T-cell (primary cell): Measurements from ENCODE around the gene LMBRD1. TPM values are rescaled to one million over a fixed set of nuclear protein-coding genes. Genes with fewer than 3 reads are reported as not detected.
A peak's percentile ranks its signal among the peaks of the same experiment; 100 is the strongest.

Experiments used
- ATAC-seq, 4 experiments: fragments of 200-7000 bp in 3 of 4; fragments of 150-1000 bp in 1 of 4; cut with Tn5 transposase; replicated peaks in 1 of 4; 1 replicate in 3 of 4; 2 replicates in 1 of 4; pipeline ENCODE4 v1.10.0; 2021; ENCODE audit warnings: moderate library complexity in 3 of 4, mild to moderate bottlenecking in 2 of 4, moderate number of reproducible peaks in 1 of 4
- CTCF ChIA-PET, 2 donors: fragments of 300-600 bp; sonication (Branson Sonifier 250); formaldehyde crosslinking; loops; one replicate each; lab custom pipeline; 2022; ENCODE audit warnings: antibody characterized with exemption in 2 of 2; lab: Charles Lee
- POLR2A ChIA-PET, 2 donors: fragments of 300-600 bp; sonication (Branson Sonifier 250); formaldehyde crosslinking; loops; one replicate each; lab custom pipeline; 2022; ENCODE audit warnings: antibody characterized with exemption in 2 of 2; lab: Charles Lee
- DNase-seq, 35 experiments: peaks; one replicate each; pipeline versions ENCODE4 v3.0.0 to v3.0.0-alpha.2; 2013 to 2023
- H3K27ac ChIP-seq: one replicate; pipeline ENCODE4 v1.5.1; 2013; ENCODE audit warnings: low read length
- H3K27me3 ChIP-seq, 2 experiments: replicated peaks in 1 of 2; 1 replicate in 1 of 2; 2 replicates in 1 of 2; pipeline versions ENCODE4 v1.6.1 to v1.7.0; 2013; ENCODE audit warnings: low read length in 1 of 2, mixed read lengths in 1 of 2; ENCODE audit not compliant: control insufficient read depth in 2 of 2, insufficient read depth in 2 of 2; ENCODE audit errors: extremely low read depth in 1 of 2
- H3K36me3 ChIP-seq, 2 donors: 1 replicate in 1 of 2; 2 replicates in 1 of 2; pipeline versions ENCODE4 v1.6.1 to v1.7.0; 2013; ENCODE audit warnings: low read length in 1 of 2; ENCODE audit not compliant: control insufficient read depth in 2 of 2, insufficient read depth in 1 of 2; ENCODE audit errors: extremely low read depth in 1 of 2
- H3K4me1 ChIP-seq, 2 experiments: 1 replicate in 1 of 2; 2 replicates in 1 of 2; pipeline versions ENCODE4 v1.6.1 to v1.7.0; 2013; ENCODE audit warnings: low read length in 2 of 2, mixed read lengths in 1 of 2; ENCODE audit not compliant: insufficient read depth in 2 of 2, control insufficient read depth in 1 of 2; ENCODE audit errors: extremely low read depth in 1 of 2
- H3K4me3 ChIP-seq, 2 donors: 1 replicate in 1 of 2; 2 replicates in 1 of 2; pipeline versions ENCODE4 v1.5.1 to v1.7.0; 2013; ENCODE audit warnings: mild to moderate bottlenecking in 2 of 2, low read length in 1 of 2, moderate library complexity in 1 of 2; ENCODE audit not compliant: control insufficient read depth in 1 of 2; ENCODE audit errors: extremely low read depth in 1 of 2
- H3K9me3 ChIP-seq: 2 replicates; pipeline ENCODE4 v1.7.0; 2013
- H3K27ac Mint-ChIP-seq, 2 donors: one replicate each; pipeline ENCODE4 v1.8.0; 2020 to 2021; ENCODE audit warnings: mild to moderate bottlenecking in 2 of 2, mixed read lengths in 2 of 2
- H3K27me3 Mint-ChIP-seq, 2 donors: one replicate each; pipeline ENCODE4 v1.8.0; 2021 to 2022; ENCODE audit warnings: mixed read lengths in 2 of 2
- H3K36me3 Mint-ChIP-seq: one replicate; pipeline ENCODE4 v1.8.0; 2021; ENCODE audit warnings: mixed read lengths
- H3K4me1 Mint-ChIP-seq, 3 donors: one replicate each; pipeline ENCODE4 v1.8.0; 2020 to 2022; ENCODE audit warnings: mixed read lengths in 3 of 3, mild to moderate bottlenecking in 1 of 3
- H3K4me3 Mint-ChIP-seq, 3 donors: one replicate each; pipeline ENCODE4 v1.8.0; 2020 to 2022; ENCODE audit warnings: mild to moderate bottlenecking in 3 of 3, mixed read lengths in 3 of 3, moderate library complexity in 3 of 3
- H3K9me3 Mint-ChIP-seq, 3 donors: one replicate each; pipeline ENCODE4 v1.8.0; 2020 to 2022; ENCODE audit warnings: mixed read lengths in 3 of 3
- WGBS: methylation state at CpG from one replicate; pipeline ENCODE4 v1.1.5; 2013; ENCODE audit warnings: missing lambda C conversion rate; ENCODE audit not compliant: insufficient coverage; 5-methylcytosine and 5-hydroxymethylcytosine counted together
- total RNA-seq, 35 experiments: library from RNA in 6 of 35; stranded (reverse) in 6 of 35; fragments of 120-200 nt in 1 of 35; gene quantifications; one replicate each; pipeline versions ENCODE4 v1.2.1 to v1.2.4 and lab custom pipeline; 2013 to 2026

LMBRD1 gene
- total RNA-seq, 5 donors from 2014 or later (not counting 1 experiment from before 2014, with no cell fraction given), result 37.1 to 41.5 (median 37.7) TPM

DNA sequence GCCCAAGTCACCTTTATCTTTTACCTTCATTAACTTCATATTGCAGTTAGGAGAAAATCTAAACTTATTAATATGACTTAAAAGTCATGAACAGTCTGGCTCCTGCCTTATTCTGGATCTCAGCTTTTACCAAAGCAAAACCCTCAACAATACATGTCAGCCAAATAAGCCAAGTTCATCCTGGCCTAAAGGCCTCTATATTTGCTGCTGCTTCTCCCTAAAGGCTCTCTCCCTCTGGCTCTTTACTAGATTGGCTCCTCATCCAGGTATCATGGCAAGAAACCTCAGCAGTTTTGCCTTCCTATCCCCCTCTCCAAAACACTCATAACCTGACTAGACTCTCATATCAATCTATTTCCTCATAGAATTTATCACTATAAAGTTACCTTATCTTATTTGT, 11.1 kb downstream of the LMBRD1 start:
- Histone ChIP-seq H3K27me3 (no peaks in the 10 kb centered on the region), H3K9me3 (no peaks in the 10 kb centered on the region), H3K36me3 (peaks cover 0 to 24% of the 10 kb centered on the region in 2 donors), H3K4me1 (no peaks in the 10 kb centered on the region), H3K4me3 (no peak overlapping the region), H3K27ac (no peak overlapping the region)
- peaks cover 33% of the 10 kb centered on the region for H3K36me3 Mint-ChIP-seq
- no peaks in the 10 kb centered on the region for H3K9me3 Mint-ChIP-seq
- ATAC-seq, result no peak
- DNase-seq, result no peak
- ChIA-PET POLR2A (interaction anchor here in 1 of 2 donors (1.2 kb wide), 1 partner anchor 10 kb away, joined by 5 read pairs; no protein-coding TSS in a partner anchor), CTCF (interaction anchor here in 1 of 2 donors (0.6 kb wide), 1 partner anchor 50 kb away, joined by 4 read pairs; no protein-coding TSS in a partner anchor)
- no peaks in the 10 kb centered on the region for H3K27me3 Mint-ChIP-seq
- H3K4me3 Mint-ChIP-seq, result no peak overlapping the region
- H3K4me1 Mint-ChIP-seq, result peaks cover 35 to 70% (median 62%) of the 10 kb centered on the region in 3 donors
- no peak overlapping the region for H3K27ac Mint-ChIP-seq

DNA sequence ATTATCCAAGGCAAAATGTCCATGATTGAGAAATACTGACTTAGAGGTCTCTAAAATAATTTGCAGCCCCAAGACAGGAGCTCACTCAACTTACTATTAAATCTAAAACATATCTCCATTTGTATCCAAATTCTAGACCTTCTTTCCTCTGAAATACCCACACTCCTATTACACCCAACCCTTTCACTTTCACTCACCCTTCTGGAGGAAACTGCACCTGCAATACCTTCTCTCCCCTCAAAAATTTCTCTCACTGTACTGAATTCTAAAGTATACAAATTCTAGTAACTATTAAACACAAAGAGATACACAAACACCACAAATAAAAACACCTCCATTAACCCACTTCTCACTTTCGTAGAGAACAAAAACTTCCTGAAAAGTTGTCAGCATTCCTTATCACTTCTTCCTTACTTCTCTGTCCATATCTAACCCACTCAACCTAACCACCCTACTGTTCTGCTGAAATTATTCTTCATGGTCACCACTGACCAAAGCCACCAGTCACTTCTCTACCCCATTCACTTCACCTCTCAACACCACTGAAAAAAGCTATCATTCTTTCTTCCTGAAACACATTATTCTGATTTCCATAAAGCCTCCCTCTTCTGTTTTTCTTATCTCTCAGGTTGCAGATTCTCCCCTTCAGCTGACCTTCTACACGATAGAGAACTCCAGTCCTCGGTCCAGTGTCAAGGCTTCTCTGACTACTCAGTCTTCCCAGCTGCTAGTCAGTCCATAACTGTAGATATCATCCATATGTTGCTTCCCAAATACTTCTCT, 12.0 kb downstream of the LMBRD1 start:
- DNase-seq, result no peak
- no peak overlapping the region for H3K27ac ChIP-seq
- H3K4me1 Mint-ChIP-seq, result peaks cover 41 to 69% (median 59%) of the 10 kb centered on the region in 3 donors
- ATAC-seq, result peak in 1 of 4 experiments; percentile 72
- peak overlapping the region in 1 of 2 donors; percentile 27 for H3K27ac Mint-ChIP-seq
- no peaks in the 10 kb centered on the region for H3K9me3 Mint-ChIP-seq
- no peaks in the 10 kb centered on the region for H3K9me3 ChIP-seq
- 78% methylated on average over 3 of the region's 3 CpGs for WGBS
- no peak overlapping the region for H3K4me3 ChIP-seq
- H3K4me3 Mint-ChIP-seq, result peak overlapping the region in 1 of 3 donors; percentile 0
- peaks cover 0 to 26% of the 10 kb centered on the region in 2 donors for H3K36me3 ChIP-seq
- peaks cover 33% of the 10 kb centered on the region for H3K36me3 Mint-ChIP-seq
- ChIA-PET POLR2A (no interaction called here), CTCF (interaction anchor here in 1 of 2 donors (0.6 kb wide), 1 partner anchor 49 kb away, joined by 4 read pairs; no protein-coding TSS in a partner anchor)
- H3K27me3 ChIP-seq, result no peaks in the 10 kb centered on the region
- H3K27me3 Mint-ChIP-seq, result no peaks in the 10 kb centered on the region
- no peaks in the 10 kb centered on the region for H3K4me1 ChIP-seq

DNA sequence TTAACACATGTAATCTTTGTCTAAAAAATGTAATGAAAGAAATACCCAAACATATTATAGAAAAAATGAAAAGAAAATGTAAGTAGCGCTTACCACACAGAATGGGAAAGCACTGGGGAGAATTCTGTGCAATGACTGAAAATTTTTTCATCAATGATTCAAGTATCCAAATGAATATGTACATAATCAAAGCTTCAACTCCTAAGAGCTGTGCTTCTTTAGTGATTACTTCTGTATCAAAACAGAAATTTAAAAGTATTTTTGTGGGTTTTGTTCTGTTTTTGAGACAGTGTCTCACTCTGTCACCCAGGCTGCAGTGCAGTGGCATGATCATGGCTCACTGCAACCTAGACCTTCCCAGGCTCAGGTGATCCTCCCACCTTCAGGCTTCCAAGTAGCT, 13.7 kb downstream of the LMBRD1 start:
- no peaks in the 10 kb centered on the region for H3K4me1 ChIP-seq
- no peaks in the 10 kb centered on the region for H3K9me3 ChIP-seq
- H3K27ac ChIP-seq, result no peak overlapping the region
- no peak for ATAC-seq
- no peak overlapping the region for H3K27ac Mint-ChIP-seq
- WGBS, result no CpG with 5 or more reads among the region's 1 CpG
- H3K27me3 Mint-ChIP-seq, result no peaks in the 10 kb centered on the region
- H3K9me3 Mint-ChIP-seq, result no peaks in the 10 kb centered on the region
- CTCF ChIA-PET, result interaction anchor here in 1 of 2 donors (0.6 kb wide), 1 partner anchor 10 kb away, joined by 3 read pairs; no protein-coding TSS in a partner anchor
- POLR2A ChIA-PET, result no interaction called here
- H3K27me3 ChIP-seq, result no peaks in the 10 kb centered on the region
- DNase-seq, result no peak
- peaks cover 33% of the 10 kb centered on the region for H3K36me3 Mint-ChIP-seq
- peaks cover 0 to 21% of the 10 kb centered on the region in 2 donors for H3K36me3 ChIP-seq
- no peak overlapping the region for H3K4me3 ChIP-seq
- H3K4me3 Mint-ChIP-seq, result no peak overlapping the region
- peaks cover 41 to 63% (median 54%) of the 10 kb centered on the region in 3 donors for H3K4me1 Mint-ChIP-seq

DNA sequence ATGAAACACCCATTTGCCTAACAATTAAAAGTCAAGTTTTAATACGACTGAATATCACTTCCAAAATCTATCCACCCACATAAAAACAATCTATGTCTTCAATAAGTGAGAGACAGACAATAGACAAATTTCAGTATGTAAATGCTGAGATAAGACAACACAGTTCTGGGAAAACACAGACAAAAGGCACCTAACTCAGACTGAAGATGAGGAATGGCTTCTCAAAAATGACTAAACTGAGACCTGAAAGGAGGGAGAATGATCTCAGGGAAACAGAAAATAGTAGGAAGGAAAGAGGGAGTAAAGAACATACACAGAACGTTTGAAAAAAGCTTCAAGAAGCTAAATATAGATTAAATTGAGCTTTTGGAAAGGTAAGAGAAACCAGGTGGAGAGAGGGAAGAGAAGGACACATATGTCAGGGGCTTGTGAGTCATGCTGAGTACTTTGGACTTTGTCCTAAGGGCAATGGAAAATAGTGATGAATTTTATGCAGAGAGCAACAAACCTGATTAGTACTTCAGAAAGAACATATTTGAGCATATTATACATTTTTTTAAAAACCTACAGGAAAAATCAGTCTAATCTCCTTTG, 16.1 kb downstream of the LMBRD1 start:
- ChIA-PET POLR2A (interaction anchor here (1.3 kb wide), 2 partner anchors 8 to 15 kb away, joined by 5 to 6 read pairs; no protein-coding TSS in a partner anchor), CTCF (interaction anchor here in 1 of 2 donors (0.5 kb wide), 2 partner anchors 16 to 27 kb away, joined by 3 to 5 read pairs; partner anchors contain the start of gene LMBRD1)
- H3K27me3 Mint-ChIP-seq, result no peaks in the 10 kb centered on the region
- no peaks in the 10 kb centered on the region for H3K9me3 Mint-ChIP-seq
- H3K27ac ChIP-seq, result no peak overlapping the region
- ATAC-seq (no peak), DNase-seq (no peak)
- H3K4me3 ChIP-seq, result no peak overlapping the region
- H3K4me3 Mint-ChIP-seq, result no peak overlapping the region
- no peaks in the 10 kb centered on the region for H3K27me3 ChIP-seq
- no peaks in the 10 kb centered on the region for H3K9me3 ChIP-seq
- no peaks in the 10 kb centered on the region for H3K4me1 ChIP-seq
- H3K36me3 Mint-ChIP-seq, result peaks cover 41% of the 10 kb centered on the region
- H3K4me1 Mint-ChIP-seq, result peaks cover 32 to 66% (median 56%) of the 10 kb centered on the region in 3 donors
- no CpG with 5 or more reads among the region's 2 CpGs for WGBS
- H3K27ac Mint-ChIP-seq, result no peak overlapping the region
- H3K36me3 ChIP-seq, result peaks cover 8 to 19% of the 10 kb centered on the region in 2 donors

DNA sequence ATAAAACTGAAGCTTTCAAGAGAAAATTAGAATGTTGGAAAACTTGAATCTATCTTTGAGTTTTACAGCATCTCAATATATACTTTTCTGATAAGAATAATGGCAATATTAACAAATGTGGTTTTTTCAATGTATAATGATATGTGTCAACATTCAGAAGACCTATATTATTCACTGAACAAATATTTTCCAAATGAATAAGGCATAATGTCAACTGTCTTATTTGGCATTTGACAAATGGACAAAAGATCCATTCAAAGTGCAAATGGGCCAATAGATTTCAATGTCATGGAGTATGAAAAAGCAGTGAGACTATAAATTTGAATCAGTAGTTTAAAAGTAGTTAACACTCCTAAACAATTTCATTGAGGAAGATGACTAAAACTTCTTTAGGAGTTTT, 20.9 kb downstream of the LMBRD1 start:
- DNase-seq (no peak), ATAC-seq (no peak)
- Histone ChIP-seq H3K36me3 (peaks cover 8 to 19% of the 10 kb centered on the region in 2 donors), H3K27me3 (no peaks in the 10 kb centered on the region), H3K27ac (no peak overlapping the region), H3K4me3 (no peak overlapping the region), H3K4me1 (no peaks in the 10 kb centered on the region), H3K9me3 (no peaks in the 10 kb centered on the region)
- no peak overlapping the region for H3K27ac Mint-ChIP-seq
- ChIA-PET CTCF (no interaction called here), POLR2A (no interaction called here)
- H3K9me3 Mint-ChIP-seq, result peaks cover 0 to 4% (median 0%) of the 10 kb centered on the region in 3 donors
- peaks cover 53 to 63% (median 61%) of the 10 kb centered on the region in 3 donors for H3K4me1 Mint-ChIP-seq
- peaks cover 67% of the 10 kb centered on the region for H3K36me3 Mint-ChIP-seq
- H3K4me3 Mint-ChIP-seq, result no peak overlapping the region
- no peaks in the 10 kb centered on the region for H3K27me3 Mint-ChIP-seq

DNA sequence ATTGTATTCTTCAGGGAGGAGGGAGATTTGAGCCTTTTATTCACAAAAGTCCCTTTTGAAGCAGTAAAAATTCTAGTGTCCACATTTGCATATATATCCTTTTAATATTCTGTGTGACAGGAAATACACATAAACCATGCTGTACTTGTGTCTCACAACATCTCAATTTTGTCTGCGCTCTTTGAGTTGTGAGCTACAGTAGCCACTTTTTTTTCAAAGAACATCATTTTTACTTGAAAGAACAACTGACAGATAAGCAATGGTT, 21.3 kb downstream of the LMBRD1 start:
- Histone ChIP-seq H3K4me1 (no peaks in the 10 kb centered on the region), H3K4me3 (no peak overlapping the region), H3K27me3 (no peaks in the 10 kb centered on the region), H3K27ac (no peak overlapping the region), H3K9me3 (no peaks in the 10 kb centered on the region), H3K36me3 (peaks cover 8 to 17% of the 10 kb centered on the region in 2 donors)
- peaks cover 53 to 62% (median 61%) of the 10 kb centered on the region in 3 donors for H3K4me1 Mint-ChIP-seq
- H3K27ac Mint-ChIP-seq, result no peak overlapping the region
- ChIA-PET POLR2A (no interaction called here), CTCF (no interaction called here)
- 67% methylated on average over 1 of the region's 1 CpG for WGBS
- DNase-seq (no peak), ATAC-seq (no peak)
- H3K4me3 Mint-ChIP-seq, result no peak overlapping the region
- peaks cover 0 to 4% (median 0%) of the 10 kb centered on the region in 3 donors for H3K9me3 Mint-ChIP-seq
- no peaks in the 10 kb centered on the region for H3K27me3 Mint-ChIP-seq
- H3K36me3 Mint-ChIP-seq, result peaks cover 67% of the 10 kb centered on the region
